Smooth muscle cell (in vitro differentiated cells): Measurements from ENCODE around the gene SLC2A9. TPM values are rescaled to one million over a fixed set of nuclear protein-coding genes. Genes with fewer than 3 reads are reported as not detected.

ENCODE experiments used
- DNase-seq: peaks from one replicate; lab custom pipeline; 2025; ENCODE audit not compliant: unreplicated experiment; lab: John Stamatoyannopoulos, UW
- H2AFZ ChIP-seq: fragments of 200-600 bp; sonication (generic); 2 replicates; pipeline ENCODE4 v1.6.0; 2016; ENCODE audit warnings: antibody characterized with exemption, low read depth, mild to moderate bottlenecking
- H3F3A ChIP-seq: fragments of 200-600 bp; sonication (generic); 2 replicates; pipeline ENCODE4 v1.6.0; 2017; ENCODE audit warnings: antibody characterized with exemption, low read depth
- H3K27ac ChIP-seq: fragments of 200-600 bp; sonication (generic); 2 replicates; pipeline ENCODE4 v1.5.1; 2016; ENCODE audit warnings: low read depth, mild to moderate bottlenecking
- H3K27me3 ChIP-seq: fragments of 200-600 bp; sonication (generic); 2 replicates; pipeline ENCODE4 v1.6.1; 2016; ENCODE audit warnings: low read depth, mild to moderate bottlenecking
- H3K36me3 ChIP-seq: fragments of 200-600 bp; sonication (generic); 2 replicates; pipeline ENCODE4 v1.5.1; 2016; ENCODE audit warnings: low read depth
- H3K4me1 ChIP-seq: fragments of 200-600 bp; sonication (generic); 2 replicates; pipeline ENCODE4 v1.5.1; 2016; ENCODE audit warnings: low read depth
- H3K4me2 ChIP-seq: fragments of 200-600 bp; sonication (generic); 2 replicates; pipeline ENCODE4 v1.6.0; 2016; ENCODE audit warnings: mild to moderate bottlenecking
- H3K4me3 ChIP-seq: fragments of 200-600 bp; sonication (generic); 2 replicates; pipeline ENCODE4 v1.5.1; 2016; ENCODE audit warnings: mild to moderate bottlenecking
- H3K79me2 ChIP-seq: fragments of 200-600 bp; sonication (generic); 2 replicates; pipeline ENCODE4 v1.6.0; 2016; ENCODE audit warnings: low read depth, mild to moderate bottlenecking
- H3K9ac ChIP-seq: fragments of 200-600 bp; sonication (generic); 2 replicates; pipeline ENCODE4 v1.6.0; 2016; ENCODE audit warnings: low read depth
- H3K9me3 ChIP-seq: fragments of 200-600 bp; sonication (generic); replicated peaks from 2 replicates; pipeline ENCODE4 v1.5.1; 2016; ENCODE audit warnings: low read depth
- H4K20me1 ChIP-seq: fragments of 200-600 bp; sonication (generic); 2 replicates; pipeline ENCODE4 v1.6.0; 2016; ENCODE audit warnings: low read depth
- WGBS: methylation state at CpG from one replicate; pipeline ENCODE4 v1.1.7; 2016; ENCODE audit warnings: low lambda C conversion rate; 5-methylcytosine and 5-hydroxymethylcytosine counted together
- polyA plus RNA-seq: library from polyadenylated mRNA; unstranded; fragments of >200 nt; fragmentation: Nextera tagmentation; extraction: Ambion mirVana; gene quantifications from 2 replicates; pipeline ENCODE4 v1.2.1, GENCODE V29; 2016
- total RNA-seq: library from RNA; depleted of rRNA; stranded (reverse); fragments of >200 nt; gene quantifications from 2 replicates; pipeline ENCODE4 v1.2.3, GENCODE V29; 2014
- TF ChIP-seq, protein P1 (sequence below): fragments of 200-600 bp; sonication (generic); IDR thresholded peaks from 2 replicates; pipeline ENCODE4 v1.5.1; 2017; ENCODE audit warnings: borderline replicate concordance, mild to moderate bottlenecking, antibody characterized with exemption; ENCODE audit not compliant: insufficient read depth, poor library complexity, severe bottlenecking

The SLC2A9 gene
- total and polyA plus RNA-seq, 2 experiments from 2014 or later, result 1.3 to 2.2 TPM

GRCh38 chr4:9996319-9997110, 24.8 kb downstream of the SLC2A9 start:
- Histone ChIP-seq H3K9me3 (no peaks in the 10 kb centered on the region), H4K20me1 (no peaks in the 10 kb centered on the region), H3K4me1 (no peaks in the 10 kb centered on the region), H3K9ac (no peak overlapping the region), H3K27me3 (no peaks in the 10 kb centered on the region), H3K4me2 (no peak overlapping the region), H3F3A (no peaks in the 10 kb centered on the region), H3K27ac (peak overlapping the region; percentile 6), H3K4me3 (no peak overlapping the region), H3K36me3 (no peaks in the 10 kb centered on the region), H3K79me2 (no peaks in the 10 kb centered on the region), H2AFZ (no peak overlapping the region)
- no peak for DNase-seq
- TF ChIP-seq, protein P1, sequence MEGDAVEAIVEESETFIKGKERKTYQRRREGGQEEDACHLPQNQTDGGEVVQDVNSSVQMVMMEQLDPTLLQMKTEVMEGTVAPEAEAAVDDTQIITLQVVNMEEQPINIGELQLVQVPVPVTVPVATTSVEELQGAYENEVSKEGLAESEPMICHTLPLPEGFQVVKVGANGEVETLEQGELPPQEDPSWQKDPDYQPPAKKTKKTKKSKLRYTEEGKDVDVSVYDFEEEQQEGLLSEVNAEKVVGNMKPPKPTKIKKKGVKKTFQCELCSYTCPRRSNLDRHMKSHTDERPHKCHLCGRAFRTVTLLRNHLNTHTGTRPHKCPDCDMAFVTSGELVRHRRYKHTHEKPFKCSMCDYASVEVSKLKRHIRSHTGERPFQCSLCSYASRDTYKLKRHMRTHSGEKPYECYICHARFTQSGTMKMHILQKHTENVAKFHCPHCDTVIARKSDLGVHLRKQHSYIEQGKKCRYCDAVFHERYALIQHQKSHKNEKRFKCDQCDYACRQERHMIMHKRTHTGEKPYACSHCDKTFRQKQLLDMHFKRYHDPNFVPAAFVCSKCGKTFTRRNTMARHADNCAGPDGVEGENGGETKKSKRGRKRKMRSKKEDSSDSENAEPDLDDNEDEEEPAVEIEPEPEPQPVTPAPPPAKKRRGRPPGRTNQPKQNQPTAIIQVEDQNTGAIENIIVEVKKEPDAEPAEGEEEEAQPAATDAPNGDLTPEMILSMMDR, result no peak
- 50% methylated on average over 6 of the region's 6 CpGs for WGBS

DNA sequence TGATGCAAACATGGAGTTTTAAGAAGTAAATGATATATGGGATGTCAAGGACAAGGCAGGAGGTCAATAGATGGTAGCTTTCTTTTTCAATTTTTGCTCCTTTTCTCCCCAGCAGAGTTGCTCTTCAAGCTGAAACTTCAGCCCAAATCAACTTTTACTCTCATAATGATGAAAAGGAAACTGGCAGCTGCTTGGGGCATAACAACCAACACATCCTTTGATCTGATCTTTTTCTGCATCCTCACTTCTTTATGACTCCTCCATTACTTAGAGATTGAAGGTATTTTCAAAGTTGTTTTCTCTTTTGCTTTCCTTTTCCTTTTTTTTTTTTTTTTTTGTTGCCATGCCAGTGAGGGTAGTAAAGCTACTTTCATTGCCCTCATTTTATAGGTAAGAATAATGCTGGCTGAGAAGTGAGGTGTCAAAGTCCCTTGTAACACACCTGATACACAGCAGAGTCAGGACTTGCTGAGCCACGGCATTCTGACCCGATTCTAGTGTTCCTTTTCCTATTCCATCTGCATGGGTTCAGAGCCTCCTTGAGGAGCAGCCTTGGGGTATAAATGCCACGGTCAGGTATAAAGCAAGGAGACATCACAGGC, 26.9 kb downstream of the SLC2A9 start:
- TF ChIP-seq, protein P1, result no peak
- no peaks in the 10 kb centered on the region for H3K9me3 ChIP-seq
- no peaks in the 10 kb centered on the region for H4K20me1 ChIP-seq
- no peak overlapping the region for H3K9ac ChIP-seq
- no peak overlapping the region for H3K27ac ChIP-seq
- no peaks in the 10 kb centered on the region for H3F3A ChIP-seq
- H3K4me2 ChIP-seq, result no peak overlapping the region
- DNase-seq, result no peak
- 91% methylated on average over 3 of the region's 3 CpGs for WGBS
- H3K79me2 ChIP-seq, result no peaks in the 10 kb centered on the region
- H3K4me3 ChIP-seq, result no peak overlapping the region
- H2AFZ ChIP-seq, result no peak overlapping the region
- H3K27me3 ChIP-seq, result no peaks in the 10 kb centered on the region
- no peaks in the 10 kb centered on the region for H3K36me3 ChIP-seq
- no peaks in the 10 kb centered on the region for H3K4me1 ChIP-seq

DNA sequence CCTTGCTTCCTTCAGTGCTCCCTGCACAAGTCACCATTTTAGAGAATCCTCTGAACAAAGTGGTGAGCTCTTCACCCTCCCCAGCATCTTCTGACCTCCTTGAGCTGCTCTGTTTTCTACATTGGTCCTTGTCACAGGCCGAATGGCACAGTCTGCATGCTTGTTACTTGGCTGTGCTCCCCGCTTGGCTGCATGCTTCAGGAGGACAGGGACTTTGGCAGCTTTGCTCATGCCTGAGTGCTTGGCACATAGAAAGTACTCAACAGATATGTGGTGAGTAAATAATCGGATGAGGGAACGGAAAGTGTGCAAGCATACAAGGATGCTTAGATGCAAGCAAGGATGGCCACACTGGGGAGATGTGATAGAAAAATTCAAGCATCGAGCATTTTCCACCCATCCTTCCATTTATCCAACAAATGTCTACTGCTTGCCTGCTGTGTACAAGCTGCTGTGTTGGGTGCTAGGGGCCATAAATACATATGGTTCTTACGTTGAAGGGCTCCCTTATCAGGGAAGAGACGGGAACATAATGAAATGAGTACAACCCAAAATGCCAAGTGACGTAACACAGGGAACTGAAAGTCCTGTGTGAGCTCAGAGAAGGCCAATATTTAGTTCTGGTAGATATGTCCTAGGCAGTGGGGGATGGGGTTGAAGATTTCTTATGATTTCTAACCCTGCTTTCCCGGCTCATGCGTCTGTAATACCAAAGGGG, 31.2 kb downstream of the SLC2A9 start:
- Histone ChIP-seq H3K79me2 (no peaks in the 10 kb centered on the region), H2AFZ (no peak overlapping the region), H3F3A (no peaks in the 10 kb centered on the region), H3K9ac (no peak overlapping the region), H3K36me3 (no peaks in the 10 kb centered on the region), H3K9me3 (no peaks in the 10 kb centered on the region), H4K20me1 (no peaks in the 10 kb centered on the region), H3K4me2 (no peak overlapping the region), H3K4me3 (no peak overlapping the region), H3K27ac (no peak overlapping the region), H3K27me3 (no peaks in the 10 kb centered on the region), H3K4me1 (no peaks in the 10 kb centered on the region)
- no peak for DNase-seq
- TF ChIP-seq, protein P1, result no peak
- WGBS, result 85% methylated on average over 10 of the region's 10 CpGs
